Measurements from ENCODE around the gene GPX6.
A peak's percentile ranks its signal among the peaks of the same experiment; 100 is the strongest.
"Not testable (repeated sequence)": the region's sequence is repeated elsewhere in the genome, so short reads cannot be mapped to it uniquely, and the experiment has no call there.

GPX6 gene

DNA sequence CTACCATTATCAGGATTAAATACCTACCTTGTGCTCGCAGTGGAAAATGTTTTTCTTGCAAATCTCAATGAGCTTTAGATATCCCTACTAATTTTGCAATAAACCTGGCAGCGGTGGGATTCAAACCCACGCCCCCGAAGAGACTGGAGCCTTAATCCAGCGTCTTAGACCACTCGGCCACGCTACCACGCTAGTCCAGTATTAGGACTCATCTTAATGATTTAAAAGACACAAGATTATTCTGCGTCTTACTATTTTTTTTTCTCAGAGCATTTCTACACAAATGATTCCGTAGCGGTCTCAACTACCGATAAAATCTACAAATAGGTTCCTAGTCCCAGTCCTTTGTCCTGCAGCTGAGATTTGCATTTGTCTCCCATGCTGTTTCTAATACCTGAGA is 37.1 kb downstream of the GPX6 start:
- DNase-seq: no peak

DNA sequence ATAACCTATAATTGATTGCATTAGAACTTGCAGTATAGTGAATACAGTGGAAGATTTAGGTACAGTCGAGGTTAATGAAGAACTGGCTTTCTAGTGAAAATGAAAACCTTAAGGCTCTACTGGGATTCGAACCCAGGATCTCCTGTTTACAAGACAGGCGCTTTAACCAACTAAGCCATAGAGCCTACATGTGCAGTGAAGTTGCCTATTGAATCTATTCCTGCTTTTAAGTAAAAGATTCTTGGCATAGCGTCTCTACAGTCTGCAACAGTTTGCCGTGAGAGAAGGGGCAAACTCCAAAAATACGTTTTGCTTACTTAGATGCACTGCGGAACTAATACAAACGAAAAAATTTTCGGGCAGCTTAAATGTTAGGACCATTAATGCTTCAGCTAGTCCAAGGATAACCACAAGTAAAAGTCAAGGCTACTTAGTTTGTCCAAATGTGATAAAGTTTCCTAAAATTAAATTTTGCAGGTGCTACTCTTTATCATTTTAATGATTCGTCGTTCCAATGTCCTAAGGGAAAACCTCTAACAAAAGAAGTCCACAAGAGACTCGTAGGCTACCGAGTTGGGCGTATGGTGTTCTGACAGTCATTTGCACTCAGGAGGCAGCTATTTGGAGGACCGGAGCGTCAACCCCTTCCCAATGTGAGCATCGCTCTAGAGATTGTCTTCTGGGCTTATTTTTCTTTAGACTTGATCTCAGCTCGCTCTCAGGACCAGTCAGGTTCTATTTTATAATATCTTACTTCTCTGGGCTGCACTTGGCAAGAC is 41.0 kb downstream of the GPX6 start:
- DNase-seq: peak; percentile 18

DNA sequence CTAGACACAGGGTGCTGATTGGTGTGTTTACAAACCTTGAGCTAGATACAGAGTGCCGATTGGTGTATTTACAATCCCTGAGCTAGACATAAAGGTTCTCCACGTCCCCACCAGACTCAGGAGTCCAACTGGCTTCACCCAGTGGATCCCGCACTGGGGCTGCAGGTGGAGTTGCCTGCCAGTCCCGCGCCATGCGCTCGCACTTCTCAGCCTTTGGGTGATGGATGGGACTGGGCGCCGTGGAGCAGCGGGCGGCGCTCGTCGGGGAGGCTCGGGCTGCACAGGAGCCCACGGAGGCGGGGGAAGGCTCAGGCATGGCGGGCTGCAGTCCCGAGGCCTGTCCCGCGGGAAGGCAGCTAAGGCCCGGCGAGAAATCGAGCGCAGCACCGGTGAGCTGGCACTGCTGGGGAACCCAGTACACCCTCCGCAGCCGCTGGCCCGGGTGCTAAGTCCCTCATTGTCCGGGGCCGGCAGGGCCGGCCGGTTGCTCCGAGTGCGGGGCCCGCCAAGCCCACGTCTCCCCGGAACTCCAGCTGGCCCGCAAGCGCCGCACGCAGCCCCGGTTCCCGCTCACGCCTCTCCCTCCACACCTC is 46.3 kb downstream of the GPX6 start:
- not testable (repeated sequence) for DNase-seq

DNA sequence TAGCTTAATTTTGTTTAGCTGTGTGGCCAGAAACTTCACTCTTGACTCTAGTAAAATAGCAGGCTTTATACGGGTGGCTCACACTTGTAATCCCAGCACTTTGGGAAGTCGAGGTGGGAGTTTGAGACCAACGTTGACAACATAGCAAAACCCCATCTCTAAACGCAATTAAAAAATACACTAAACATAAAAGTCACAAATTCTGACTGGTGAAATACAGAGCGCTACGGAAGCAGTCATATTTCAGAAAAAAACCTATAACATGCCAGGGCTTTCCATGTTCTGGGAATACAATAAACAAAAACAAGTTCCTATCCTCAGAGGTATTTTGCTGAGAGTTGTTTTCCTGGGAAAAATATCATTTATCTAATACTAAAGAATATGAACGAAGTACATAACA is 47.5 kb downstream of the GPX6 start:
- DNase-seq: no peak

DNA sequence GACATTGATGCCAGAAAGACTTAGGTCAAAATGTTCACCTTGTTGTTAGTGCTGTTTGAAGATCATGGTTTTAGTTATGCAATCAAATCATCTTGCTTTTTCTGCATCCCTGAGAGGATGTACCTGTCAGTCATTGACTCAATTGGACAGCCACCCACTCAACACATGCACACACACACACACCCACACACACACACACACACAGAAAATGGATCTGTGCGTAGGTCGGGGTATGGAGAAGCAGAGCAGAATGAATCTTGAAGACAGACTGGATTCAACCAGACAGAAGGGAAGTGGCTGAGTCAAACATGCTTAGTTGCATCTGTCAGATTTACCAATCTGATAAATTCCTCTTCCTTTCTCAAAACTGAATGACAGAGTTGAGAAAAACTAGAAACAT is 53.2 kb downstream of the GPX6 start:
- DNase-seq: no peak

DNA sequence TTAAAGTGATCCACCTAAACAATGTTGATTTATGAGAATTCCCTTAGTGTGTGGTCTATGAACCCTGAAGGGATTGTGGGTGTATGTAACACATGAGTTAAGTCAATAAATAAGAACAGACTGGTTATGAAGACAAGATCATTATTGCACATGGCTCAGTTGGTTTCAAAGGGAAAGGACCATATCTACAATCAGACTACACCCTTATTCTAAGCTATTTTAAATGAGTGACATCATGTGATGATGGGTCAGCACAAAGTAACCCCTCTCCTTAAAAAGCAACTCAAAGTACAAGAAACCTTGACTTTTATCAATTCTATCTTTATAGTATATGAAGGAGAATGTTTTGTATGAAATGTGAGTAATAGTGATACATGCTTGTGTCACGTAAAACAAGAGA is 57.0 kb downstream of the GPX6 start:
- DNase-seq: no peak

Measured in NCI-H1436 (cell line).